Erythroblast (primary cell): Measurements from ENCODE around the gene LHCGR.

Experiments used
- GATA1 ChIP-seq: IDR thresholded peaks from 2 replicates; pipeline ENCODE4 v1.6.1; 2011; ENCODE audit warnings: low read depth, mild to moderate bottlenecking, control low read depth, low read length, moderate library complexity
- POLR2A ChIP-seq: IDR thresholded peaks from 2 replicates; pipeline ENCODE4 v1.6.1; 2011; ENCODE audit warnings: mild to moderate bottlenecking, low read length

DNA sequence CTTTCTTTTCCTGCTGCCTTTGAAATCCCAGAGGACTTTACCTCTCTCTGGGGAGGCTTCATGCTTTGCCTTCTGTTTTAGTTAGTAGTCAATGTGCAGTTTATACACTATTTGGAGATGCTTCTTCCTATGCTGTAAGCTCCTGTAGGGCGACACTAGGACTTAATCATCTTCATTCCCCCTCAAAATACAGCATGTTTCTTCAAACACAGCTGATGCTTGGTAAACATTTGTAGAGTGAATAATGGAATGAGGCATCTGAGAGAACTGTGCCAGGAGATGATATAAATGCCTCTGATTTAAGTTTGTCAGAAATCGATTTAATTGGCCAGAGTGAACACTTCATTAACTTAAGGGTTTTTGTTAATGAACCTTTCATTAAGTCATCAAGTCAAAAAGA, 43.4 kb downstream of the LHCGR start:
- TF ChIP-seq POLR2A (no peak), GATA1 (no peak)
